ENCODE results near the gene DNAAF9. TPM values are rescaled to one million over a fixed set of nuclear protein-coding genes. Genes with fewer than 3 reads are reported as not detected.

The DNAAF9 gene
- total RNA-seq, 1 donor from 2014 or later = 24.8 TPM

- Histone ChIP-seq H3K4me3 (no peak overlapping the region), H3K4me1 (peaks cover 15% of the 10 kb centered on the region), H3K27me3 (no peaks in the 10 kb centered on the region), H3K9me3 (no peaks in the 10 kb centered on the region), H3K27ac (peak overlapping the region; percentile 92), H3K36me3 (no peaks in the 10 kb centered on the region)
- intact Hi-C loops (cut with DNase I) = no loop called here
- DNase-seq (no peak), ATAC-seq (no peak)
- no peak for TF ChIP-seq CTCF (IDR thresholded peaks at IDR 0.05)
Measured at GRCh38 chr20:3409417-3409816, 1.9 kb upstream of the DNAAF9 start.

GRCh38 chr20:3407771-3408637 is 535 bp upstream of the DNAAF9 start:
- ATAC-seq = peak; percentile 89
- intact Hi-C loops (cut with DNase I) = no loop called here
- peak overlapping the region; percentile 92 for H3K27ac ChIP-seq

GRCh38 chr20:3406481-3407039 is 909 bp downstream of the DNAAF9 start:
- ATAC-seq (peak; percentile 0), DNase-seq (peak; percentile 65)
- Histone ChIP-seq H3K4me3 (peak overlapping the region; percentile 77), H3K27me3 (no peaks in the 10 kb centered on the region), H3K36me3 (no peaks in the 10 kb centered on the region), H3K27ac (peak overlapping the region; percentile 92), H3K4me1 (peaks cover 15% of the 10 kb centered on the region), H3K9me3 (no peaks in the 10 kb centered on the region)
- TF ChIP-seq CTCF (IDR thresholded peaks at IDR 0.05) = no peak
- intact Hi-C loops (cut with DNase I) = no loop called here

More at GRCh38 chr20:3407771-3408637, 535 bp upstream of the DNAAF9 start:
- H3K36me3 ChIP-seq = no peaks in the 10 kb centered on the region
- H3K9me3 ChIP-seq = no peaks in the 10 kb centered on the region
- no peaks in the 10 kb centered on the region for H3K27me3 ChIP-seq
- peak overlapping the region; percentile 77 for H3K4me3 ChIP-seq
- DNase-seq = peak; percentile 91
- peaks cover 15% of the 10 kb centered on the region for H3K4me1 ChIP-seq
- no peak for TF ChIP-seq CTCF (IDR thresholded peaks at IDR 0.05)

- H3K27ac ChIP-seq = peak overlapping the region; percentile 92
- DNase-seq (no peak), ATAC-seq (no peak)
- H3K9me3 ChIP-seq = no peaks in the 10 kb centered on the region
- no peak for TF ChIP-seq CTCF (IDR thresholded peaks at IDR 0.05)
- intact Hi-C loops (cut with DNase I) = no loop called here
- H3K4me3 ChIP-seq = peak overlapping the region; percentile 77
- H3K36me3 ChIP-seq = no peaks in the 10 kb centered on the region
- peaks cover 16% of the 10 kb centered on the region for H3K4me1 ChIP-seq
- H3K27me3 ChIP-seq = no peaks in the 10 kb centered on the region
Measured at GRCh38 chr20:3405696-3406358, 1.6 kb downstream of the DNAAF9 start.

- ATAC-seq = no peak
- no peaks in the 10 kb centered on the region for H3K36me3 ChIP-seq
- TF ChIP-seq CTCF (IDR thresholded peaks at IDR 0.05) = no peak
- no peak overlapping the region for H3K4me3 ChIP-seq
- H3K27me3 ChIP-seq = no peaks in the 10 kb centered on the region
- intact Hi-C loops (cut with DNase I) = no loop called here
- peaks cover 20% of the 10 kb centered on the region for H3K4me1 ChIP-seq
- no peaks in the 10 kb centered on the region for H3K9me3 ChIP-seq
- no peak overlapping the region for H3K27ac ChIP-seq
- no peak for DNase-seq
Measured at GRCh38 chr20:3405139-3405538, 2.3 kb downstream of the DNAAF9 start.
